Measurements from ENCODE around the gene DCLK1. TPM values are rescaled to one million over a fixed set of nuclear protein-coding genes. Genes with fewer than 3 reads are reported as not detected.

DCLK1 gene
- total RNA-seq, 1 experiment from 2014 or later: 36.2 TPM

GRCh38 chr13:35995136-35995535, 136.0 kb downstream of the DCLK1 start:
- no peak overlapping the region for H4K91ac ChIP-seq (ENCODE audit: insufficient read length, low read depth, low read length)
- no peak overlapping the region for H3K14ac ChIP-seq (ENCODE audit: insufficient read depth, low read length)
- H3K4ac ChIP-seq (ENCODE audit: low read depth, low read length): no peak overlapping the region
- peaks cover 28% of the 10 kb centered on the region for H3K4me1 ChIP-seq (ENCODE audit: insufficient read depth, low read length)
- H3K9ac ChIP-seq (ENCODE audit: extremely low read depth, insufficient read length, low read length): no peak overlapping the region
- H2BK20ac ChIP-seq (ENCODE audit: low read depth, low read length, poor library complexity, severe bottlenecking): no peak overlapping the region
- peaks cover 54 to 57% of the 10 kb centered on the region in 2 experiments for H3K4me1 Mint-ChIP-seq
- no peak overlapping the region for H3K4me3 Mint-ChIP-seq
- H4K5ac ChIP-seq (ENCODE audit: insufficient read length, low read depth, low read length): no peak overlapping the region
- H3K18ac ChIP-seq (ENCODE audit: insufficient read length, low read depth, low read length): no peak overlapping the region
- TF ChIP-seq, protein P1, sequence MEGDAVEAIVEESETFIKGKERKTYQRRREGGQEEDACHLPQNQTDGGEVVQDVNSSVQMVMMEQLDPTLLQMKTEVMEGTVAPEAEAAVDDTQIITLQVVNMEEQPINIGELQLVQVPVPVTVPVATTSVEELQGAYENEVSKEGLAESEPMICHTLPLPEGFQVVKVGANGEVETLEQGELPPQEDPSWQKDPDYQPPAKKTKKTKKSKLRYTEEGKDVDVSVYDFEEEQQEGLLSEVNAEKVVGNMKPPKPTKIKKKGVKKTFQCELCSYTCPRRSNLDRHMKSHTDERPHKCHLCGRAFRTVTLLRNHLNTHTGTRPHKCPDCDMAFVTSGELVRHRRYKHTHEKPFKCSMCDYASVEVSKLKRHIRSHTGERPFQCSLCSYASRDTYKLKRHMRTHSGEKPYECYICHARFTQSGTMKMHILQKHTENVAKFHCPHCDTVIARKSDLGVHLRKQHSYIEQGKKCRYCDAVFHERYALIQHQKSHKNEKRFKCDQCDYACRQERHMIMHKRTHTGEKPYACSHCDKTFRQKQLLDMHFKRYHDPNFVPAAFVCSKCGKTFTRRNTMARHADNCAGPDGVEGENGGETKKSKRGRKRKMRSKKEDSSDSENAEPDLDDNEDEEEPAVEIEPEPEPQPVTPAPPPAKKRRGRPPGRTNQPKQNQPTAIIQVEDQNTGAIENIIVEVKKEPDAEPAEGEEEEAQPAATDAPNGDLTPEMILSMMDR (conservative IDR thresholded peaks at IDR 0.05): no peak
- no peak overlapping the region for H3K27ac ChIP-seq (ENCODE audit: insufficient read length, low read depth, low read length)
- no peak overlapping the region for H2AK5ac ChIP-seq (ENCODE audit: insufficient read length, low read length)
- H2BK5ac ChIP-seq (ENCODE audit: insufficient read length, low read length): no peak overlapping the region
- no peak overlapping the region for H2BK15ac ChIP-seq (ENCODE audit: low read depth, low read length)
- no peak overlapping the region for H2AFZ ChIP-seq (ENCODE audit: low read length)
- H3K23ac ChIP-seq (ENCODE audit: insufficient read length, low read depth, low read length): no peak overlapping the region
- H3K79me2 ChIP-seq (ENCODE audit: insufficient read depth, low read length): no peaks in the 10 kb centered on the region
- no peak overlapping the region for H2BK12ac ChIP-seq (ENCODE audit: insufficient read length, low read depth, low read length)
- H3K27me3 Mint-ChIP-seq (ENCODE audit: low read depth): no peaks in the 10 kb centered on the region
- no peak overlapping the region for H3K4me2 ChIP-seq (ENCODE audit: insufficient read depth, insufficient read length, low read length)
- H3K23me2 ChIP-seq (ENCODE audit: insufficient read length, low read depth, low read length, poor library complexity, severe bottlenecking): no peaks in the 10 kb centered on the region
- H3K36me3 Mint-ChIP-seq (ENCODE audit: insufficient read depth in 1 of 3, low read depth in 3 of 3): no peaks in the 10 kb centered on the region; a peak in 1 of 7 replicates
- H3K27ac Mint-ChIP-seq: no peak overlapping the region; a peak in 1 of 7 replicates
- H3K9me3 ChIP-seq (ENCODE audit: control insufficient read depth, low read depth, low read length): no peaks in the 10 kb centered on the region
- no peaks in the 10 kb centered on the region for H3K9me3 Mint-ChIP-seq
- no peak for DNase-seq
- no peaks in the 10 kb centered on the region for H4K20me1 ChIP-seq (ENCODE audit: control insufficient read depth, insufficient read depth, insufficient read length)
- H3K27me3 ChIP-seq (ENCODE audit: insufficient read depth, low read length): no peaks in the 10 kb centered on the region
- no peak overlapping the region for H2BK120ac ChIP-seq (ENCODE audit: low read depth, low read length, poor library complexity, severe bottlenecking)
- no peak overlapping the region for H3K56ac ChIP-seq (ENCODE audit: insufficient read length, low read depth, low read length)
- H3K79me1 ChIP-seq (ENCODE audit: insufficient read depth, low read depth, low read length, poor library complexity, severe bottlenecking): no peaks in the 10 kb centered on the region
- H3T11ph ChIP-seq (ENCODE audit: low read length): no peak overlapping the region
- no CpG with 5 or more reads among the region's 2 CpGs for WGBS (ENCODE audit: extremely low coverage, insufficient read length, low lambda C conversion rate)
- no peak overlapping the region for H4K8ac ChIP-seq (replicated peaks; ENCODE audit: insufficient read length, low read depth, low read length)
